Panc1 (cell line): ENCODE results near the gene FCHSD1. TPM values are rescaled to one million over a fixed set of nuclear protein-coding genes. Genes with fewer than 3 reads are reported as not detected.

ENCODE experiments used
- ATAC-seq: fragments of 200-7000 bp; cut with Tn5 transposase; 2 replicates; pipeline ENCODE4 v1.9.1; 2020; ENCODE audit warnings: mild to moderate bottlenecking, moderate library complexity
- BruUV-seq: library from RNA; stranded (reverse); fragments of 400-500 nt; replicated peaks from 2 replicates; lab custom pipeline; 2021; lab: Mats Ljungman, UMichigan
- CTCF ChIA-PET: fragments of 300-600 bp; sonication (Branson Sonifier 250); formaldehyde crosslinking; loops from one replicate; lab custom pipeline; 2022; ENCODE audit warnings: antibody characterized with exemption; lab: Charles Lee
- POLR2A ChIA-PET: fragments of 300-600 bp; sonication (Branson Sonifier 250); formaldehyde crosslinking; loops from one replicate; lab custom pipeline; 2022; ENCODE audit warnings: antibody characterized with exemption; lab: Charles Lee
- DNase-seq: peaks from one replicate; pipeline ENCODE4 v3.0.0-alpha.2; 2010; ENCODE audit warnings: low read depth, low spot score
- H3K27ac ChIP-seq: 2 replicates; pipeline ENCODE4 v1.5.1; 2011; ENCODE audit warnings: mild to moderate bottlenecking, low read length, inconsistent platforms
- H3K27me3 ChIP-seq: fragments of 200-500 bp; sonication (Bioruptor generic); 2 replicates; pipeline ENCODE4 v1.6.0; 2014; ENCODE audit warnings: low read length, inconsistent platforms; ENCODE audit not compliant: control insufficient read depth, insufficient read depth
- H3K36me3 ChIP-seq: fragments of 200-500 bp; sonication (Bioruptor generic); 2 replicates; pipeline ENCODE4 v1.5.1; 2014; ENCODE audit warnings: inconsistent platforms, mild to moderate bottlenecking, low read length, moderate library complexity; ENCODE audit not compliant: control insufficient read depth, insufficient read depth
- H3K4me1 ChIP-seq: 2 replicates; pipeline ENCODE4 v1.5.1; 2011; ENCODE audit warnings: inconsistent platforms, mild to moderate bottlenecking, low read length, moderate library complexity; ENCODE audit not compliant: control insufficient read depth, insufficient read depth
- H3K4me3 ChIP-seq, 2 experiments: 2 replicates each; pipeline ENCODE4 v1.5.1; 2011 to 2012; ENCODE audit warnings: low read depth in 2 of 2, low read length in 2 of 2, mild to moderate bottlenecking in 2 of 2, inconsistent platforms in 1 of 2, moderate library complexity in 1 of 2
- H3K9me3 ChIP-seq: fragments of 200-500 bp; sonication (Bioruptor generic); 2 replicates; pipeline ENCODE4 v1.5.1; 2014; ENCODE audit warnings: low read depth, mild to moderate bottlenecking, inconsistent platforms, low read length, moderate library complexity; ENCODE audit not compliant: control insufficient read depth, insufficient read depth
- CTCF ChIP-seq: fragments of 450-650 bp; IDR thresholded peaks from 2 replicates; pipeline ENCODE4 v1.5.1; 2017; ENCODE audit warnings: mild to moderate bottlenecking
- REST ChIP-seq, 2 experiments: IDR thresholded peaks; 2 replicates each; pipeline ENCODE4 v1.6.1; 2011 to 2012; ENCODE audit warnings: low read depth in 2 of 2, control low read depth in 1 of 2, low read length in 1 of 2, mild to moderate bottlenecking in 1 of 2, moderate library complexity in 1 of 2; ENCODE audit not compliant: insufficient read depth in 1 of 2
- SIN3A ChIP-seq: IDR thresholded peaks from 2 replicates; pipeline ENCODE4 v1.6.1; 2012; ENCODE audit warnings: low read depth, mild to moderate bottlenecking, low read length, moderate library complexity, borderline replicate concordance; ENCODE audit not compliant: insufficient read depth
- in situ Hi-C: cut with HindIII; loops from 2 replicates; pipeline ENCODE4 v1.10.0; 2016; ENCODE audit warnings: low sequenced_read_pairs, low pct_unique_long_range_greater_than_20kb
- intact Hi-C: fragments of 100-400 bp; cut with micrococcal nuclease; formaldehyde crosslinking; loops from one replicate; pipeline ENCODE4 v1.10.0; 2022; ENCODE audit not compliant: unreplicated experiment
- total RNA-seq: library from RNA; stranded (reverse); gene quantifications from one replicate; pipeline ENCODE4 v1.2.1, GENCODE V29; 2021; ENCODE audit not compliant: unreplicated experiment

Gene FCHSD1
- total RNA-seq, 1 experiment from 2014 or later = 32.8 TPM

DNA sequence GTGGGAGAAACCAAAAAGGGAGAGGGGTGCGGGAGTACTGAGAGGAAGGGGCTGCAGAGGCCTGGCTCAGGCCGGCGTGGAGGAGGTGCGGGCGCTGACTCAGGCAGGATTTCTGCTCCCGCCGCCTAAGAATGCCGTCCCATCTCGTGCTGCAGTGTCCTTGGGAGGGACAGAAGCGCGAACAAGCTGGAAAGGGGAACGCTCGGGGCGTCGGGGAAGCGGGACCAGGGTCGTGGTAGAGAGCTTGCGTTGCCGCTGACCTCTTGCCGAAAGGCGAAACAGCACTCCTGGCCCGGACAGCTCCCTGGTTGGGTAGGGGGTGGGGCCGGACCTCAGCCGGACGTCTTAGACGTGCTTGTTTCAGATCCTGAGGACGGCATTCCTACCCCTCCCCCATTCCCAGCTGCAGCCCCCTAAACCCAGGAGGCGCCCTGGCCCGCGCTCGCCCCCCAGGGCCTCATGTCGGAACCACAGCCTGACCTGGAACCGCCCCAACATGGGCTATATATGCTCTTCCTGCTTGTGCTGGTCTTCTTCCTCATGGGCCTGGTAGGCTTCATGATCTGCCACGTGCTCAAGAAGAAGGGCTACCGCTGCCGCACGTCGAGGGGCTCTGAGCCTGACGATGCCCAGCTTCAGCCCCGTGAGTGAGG, 13.3 kb downstream of the FCHSD1 start:
- peak overlapping the region; percentile 84 to 89 for H3K4me3 ChIP-seq
- H3K4me1 ChIP-seq = peaks cover 15% of the 10 kb centered on the region
- ATAC-seq (peak; percentile 3), DNase-seq (no peak)
- in situ Hi-C loops = no loop called here
- intact Hi-C loops = no loop called here
- H3K36me3 ChIP-seq = no peaks in the 10 kb centered on the region; the same call in none of the 2 replicates
- BruUV-seq = no TSS peak
- peak overlapping the region; percentile 75 for H3K27ac ChIP-seq
- ChIA-PET POLR2A (no interaction called here), CTCF (no interaction called here)
- H3K9me3 ChIP-seq = no peaks in the 10 kb centered on the region
- H3K27me3 ChIP-seq = no peaks in the 10 kb centered on the region
- TF ChIP-seq REST (IDR thresholded peaks at IDR 0.05; ENCODE audit: insufficient read depth in 1 of 2, low read depth in 2 of 2, low read length in 1 of 2) (peak; percentile 92 to 96), CTCF (peak; percentile 65; the same call in 1 of the 2 replicates), SIN3A (no peak)

DNA sequence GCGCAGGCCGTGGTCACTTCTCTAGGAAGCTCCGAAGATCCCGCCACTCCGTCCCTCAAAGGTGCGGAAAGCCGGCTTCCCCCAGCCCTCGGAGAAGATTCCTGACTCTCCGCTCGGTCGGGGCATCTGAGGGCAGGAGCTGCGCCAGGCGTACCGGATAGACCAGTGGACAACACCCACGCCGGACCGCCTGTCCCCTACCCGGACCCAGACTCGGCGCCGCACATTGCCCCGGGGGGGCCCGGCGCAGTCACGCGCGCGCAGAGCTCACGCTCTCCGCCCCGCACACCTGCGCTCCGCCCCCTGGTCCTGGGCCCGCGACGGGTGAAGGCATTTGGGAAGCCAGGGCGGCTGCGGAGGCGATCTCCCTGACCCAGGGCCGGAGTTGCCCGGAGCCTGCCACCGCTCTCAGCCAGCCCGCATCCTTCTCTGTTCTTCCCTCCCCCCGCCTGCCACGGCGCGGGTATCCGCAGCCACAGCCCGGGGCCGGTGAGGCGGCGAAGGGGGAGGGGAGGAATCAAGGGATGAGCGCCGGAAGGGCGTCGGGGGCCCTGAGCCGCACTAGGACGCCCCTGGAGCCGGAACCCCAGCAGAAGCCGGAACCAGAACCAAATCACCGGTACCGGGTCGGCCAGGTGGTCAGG, 14.0 kb downstream of the FCHSD1 start:
- intact Hi-C loops = no loop called here
- Histone ChIP-seq H3K4me1 (peaks cover 15% of the 10 kb centered on the region), H3K4me3 (peak overlapping the region; percentile 84 to 89), H3K36me3 (no peaks in the 10 kb centered on the region; the same call in none of the 2 replicates), H3K27me3 (no peaks in the 10 kb centered on the region), H3K27ac (peak overlapping the region; percentile 75), H3K9me3 (no peaks in the 10 kb centered on the region)
- in situ Hi-C loops = no loop called here
- TF ChIP-seq SIN3A = 0 out of 2 replicates have a peak, but pooled peaks have one; percentile 46
- no peak; a peak in 1 of 4 replicates for TF ChIP-seq REST (IDR thresholded peaks at IDR 0.05; ENCODE audit: insufficient read depth in 1 of 2, low read depth in 2 of 2, low read length in 1 of 2)
- POLR2A ChIA-PET = interaction anchor here (0.7 kb wide), 1 partner anchor 299 kb away, joined by 6 read pairs; no protein-coding TSS in a partner anchor
- BruUV-seq = no TSS peak
- DNase-seq (no peak), ATAC-seq (peak; percentile 55)
- CTCF ChIA-PET = interaction anchor here (0.6 to 1.3 kb wide), 4 partner anchors 17 to 45 kb away, joined by 3 to 6 read pairs (median 4); partner anchors contain the start of gene DIAPH1
